ENCODE results near the gene GK2.

The GK2 gene

DNA sequence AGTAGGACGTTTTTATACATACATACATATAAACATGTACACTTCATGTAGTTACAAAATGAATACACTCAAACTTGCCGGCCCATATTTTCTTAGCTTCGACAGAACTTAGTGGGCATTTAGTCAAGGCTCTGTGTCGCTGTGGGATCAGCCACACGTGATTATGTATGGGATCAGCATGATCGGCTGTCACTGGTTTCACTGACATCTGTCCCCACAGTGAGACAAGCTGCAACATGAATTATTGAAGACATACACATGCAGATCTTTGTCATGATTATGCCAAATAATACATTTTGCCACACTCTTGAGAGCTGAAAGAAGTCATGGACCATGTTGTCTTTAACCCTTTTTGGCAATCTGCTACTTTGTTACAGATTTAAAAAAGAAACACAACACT lies 44.0 kb downstream of the GK2 start:
- no peak for DNase-seq (ENCODE audit: low read depth)
- TF ChIP-seq, protein P1, sequence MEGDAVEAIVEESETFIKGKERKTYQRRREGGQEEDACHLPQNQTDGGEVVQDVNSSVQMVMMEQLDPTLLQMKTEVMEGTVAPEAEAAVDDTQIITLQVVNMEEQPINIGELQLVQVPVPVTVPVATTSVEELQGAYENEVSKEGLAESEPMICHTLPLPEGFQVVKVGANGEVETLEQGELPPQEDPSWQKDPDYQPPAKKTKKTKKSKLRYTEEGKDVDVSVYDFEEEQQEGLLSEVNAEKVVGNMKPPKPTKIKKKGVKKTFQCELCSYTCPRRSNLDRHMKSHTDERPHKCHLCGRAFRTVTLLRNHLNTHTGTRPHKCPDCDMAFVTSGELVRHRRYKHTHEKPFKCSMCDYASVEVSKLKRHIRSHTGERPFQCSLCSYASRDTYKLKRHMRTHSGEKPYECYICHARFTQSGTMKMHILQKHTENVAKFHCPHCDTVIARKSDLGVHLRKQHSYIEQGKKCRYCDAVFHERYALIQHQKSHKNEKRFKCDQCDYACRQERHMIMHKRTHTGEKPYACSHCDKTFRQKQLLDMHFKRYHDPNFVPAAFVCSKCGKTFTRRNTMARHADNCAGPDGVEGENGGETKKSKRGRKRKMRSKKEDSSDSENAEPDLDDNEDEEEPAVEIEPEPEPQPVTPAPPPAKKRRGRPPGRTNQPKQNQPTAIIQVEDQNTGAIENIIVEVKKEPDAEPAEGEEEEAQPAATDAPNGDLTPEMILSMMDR (conservative IDR thresholded peaks at IDR 0.05; ENCODE audit: low read depth, low read length): no peak
- no peak overlapping the region for H3K4me3 ChIP-seq (ENCODE audit: low read depth, low read length)

- H3K4me3 ChIP-seq (ENCODE audit: low read depth, low read length): no peak overlapping the region
- DNase-seq (ENCODE audit: low read depth): no peak
- TF ChIP-seq, protein P1 (conservative IDR thresholded peaks at IDR 0.05; ENCODE audit: low read depth, low read length): no peak
These were observed 45.4 kb downstream of the GK2 start for GRCh38 chr4:79362626-79363025.

DNA sequence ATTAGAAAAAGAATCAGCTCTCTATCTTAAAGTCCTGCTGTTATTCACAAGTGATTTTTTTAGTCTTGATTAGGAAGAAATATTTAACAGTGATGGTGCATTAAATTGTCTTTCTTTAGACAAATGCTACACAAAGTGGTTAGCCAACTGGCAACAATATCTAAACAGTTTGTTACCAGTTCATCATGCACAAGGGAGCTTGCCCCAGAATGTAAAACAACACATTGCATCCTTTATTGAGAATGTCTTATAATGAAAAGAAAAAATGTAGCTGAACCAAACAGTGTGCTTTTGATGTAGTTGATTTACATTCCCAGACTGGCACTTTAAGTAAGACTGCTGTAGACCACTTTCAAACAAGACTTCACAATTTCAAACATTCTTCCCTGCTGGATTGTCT lies 48.0 kb downstream of the GK2 start:
- H3K4me3 ChIP-seq (ENCODE audit: low read depth, low read length): no peak overlapping the region
- DNase-seq (ENCODE audit: low read depth): no peak
- TF ChIP-seq, protein P1 (conservative IDR thresholded peaks at IDR 0.05; ENCODE audit: low read depth, low read length): no peak

- H3K4me3 ChIP-seq (ENCODE audit: low read depth, low read length): no peak overlapping the region
- TF ChIP-seq, protein P1 (conservative IDR thresholded peaks at IDR 0.05; ENCODE audit: low read depth, low read length): no peak
- no peak for DNase-seq (ENCODE audit: low read depth)
These were observed 49.6 kb downstream of the GK2 start for GRCh38 chr4:79358438-79358837.

DNA sequence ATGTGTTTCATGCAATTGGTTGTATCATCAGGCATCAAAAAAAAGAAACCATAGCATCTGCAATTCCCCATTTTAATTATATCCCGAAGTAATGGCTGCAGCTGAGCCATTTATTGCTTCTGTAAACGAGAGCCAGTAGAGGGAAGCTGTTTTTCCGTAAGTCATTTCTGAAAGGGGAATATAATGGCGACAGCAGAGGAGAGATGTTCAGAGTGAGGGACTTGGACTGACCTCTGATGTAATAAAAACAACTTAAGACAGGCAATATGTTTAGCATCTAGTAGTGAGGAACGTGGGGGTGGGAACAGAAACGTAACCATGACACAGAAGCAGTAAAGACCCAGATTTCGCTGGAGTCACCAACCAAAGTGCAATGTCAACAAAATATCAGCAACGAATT lies 50.7 kb downstream of the GK2 start:
- DNase-seq (ENCODE audit: low read depth): no peak
- TF ChIP-seq, protein P1 (conservative IDR thresholded peaks at IDR 0.05; ENCODE audit: low read depth, low read length): no peak
- no peak overlapping the region for H3K4me3 ChIP-seq (ENCODE audit: low read depth, low read length)

Measured in choroid plexus epithelial cell (primary cell).